Trophoblast cell (in vitro differentiated cells and primary cell): ENCODE results near the gene NOTCH3.

Experiments
- DNase-seq, 2 donors: peaks; one replicate each; pipeline ENCODE4 v3.0.0-alpha.2; 2016
- H2AFZ ChIP-seq: 2 replicates; pipeline ENCODE4 v1.6.1; 2013; ENCODE audit warnings: low read length, moderate library complexity, mild to moderate bottlenecking; ENCODE audit not compliant: insufficient read depth, poor library complexity
- H2AK5ac ChIP-seq: 2 replicates; pipeline ENCODE4 v1.6.1; 2013; ENCODE audit warnings: mild to moderate bottlenecking, low read length
- H2BK120ac ChIP-seq: 2 replicates; pipeline ENCODE4 v1.6.1; 2013; ENCODE audit warnings: low read length, mild to moderate bottlenecking, moderate library complexity; ENCODE audit not compliant: insufficient read depth, poor library complexity
- H2BK12ac ChIP-seq: 2 replicates; pipeline ENCODE4 v1.6.1; 2013; ENCODE audit warnings: mild to moderate bottlenecking, low read length, moderate library complexity
- H2BK5ac ChIP-seq: 2 replicates; pipeline ENCODE4 v1.6.1; 2013; ENCODE audit warnings: low read length, low read depth, moderate library complexity, mild to moderate bottlenecking; ENCODE audit not compliant: poor library complexity
- H3K14ac ChIP-seq: 2 replicates; pipeline ENCODE4 v1.6.1; 2013; ENCODE audit warnings: mild to moderate bottlenecking, low read length
- H3K18ac ChIP-seq: 2 replicates; pipeline ENCODE4 v1.6.1; 2013; ENCODE audit warnings: mild to moderate bottlenecking, low read length
- H3K23ac ChIP-seq: 2 replicates; pipeline ENCODE4 v1.6.1; 2013; ENCODE audit warnings: low read length
- H3K27ac ChIP-seq: 2 replicates; pipeline ENCODE4 v1.5.1; 2013; ENCODE audit warnings: low read depth, mild to moderate bottlenecking, inconsistent platforms, low read length, moderate library complexity
- H3K27me3 ChIP-seq: 2 replicates; pipeline ENCODE4 v1.6.1; 2013; ENCODE audit warnings: inconsistent platforms, mild to moderate bottlenecking, low read length, moderate library complexity; ENCODE audit not compliant: insufficient read depth
- H3K36me3 ChIP-seq, 2 experiments: 1 replicate in 1 of 2; 2 replicates in 1 of 2; pipeline ENCODE4 v1.6.1; 2013; ENCODE audit warnings: low read length in 2 of 2, mild to moderate bottlenecking in 2 of 2, moderate library complexity in 1 of 2; ENCODE audit not compliant: insufficient read depth in 2 of 2, control insufficient read depth in 1 of 2
- H3K4ac ChIP-seq: 2 replicates; pipeline ENCODE4 v1.6.1; 2013; ENCODE audit warnings: low read depth, mild to moderate bottlenecking, low read length, moderate library complexity
- H3K4me1 ChIP-seq, 2 experiments: 1 replicate in 1 of 2; 2 replicates in 1 of 2; pipeline ENCODE4 v1.6.1; 2013; ENCODE audit warnings: low read length in 2 of 2, mild to moderate bottlenecking in 2 of 2, moderate library complexity in 1 of 2; ENCODE audit not compliant: insufficient read depth in 2 of 2, control insufficient read depth in 1 of 2
- H3K4me2 ChIP-seq: 2 replicates; pipeline ENCODE4 v1.6.1; 2013; ENCODE audit warnings: inconsistent platforms, mild to moderate bottlenecking, low read length, moderate library complexity
- H3K4me3 ChIP-seq: 2 replicates; pipeline ENCODE4 v1.5.1; 2013; ENCODE audit warnings: mild to moderate bottlenecking, low read depth, low read length, inconsistent platforms
- H3K79me1 ChIP-seq: one replicate; pipeline ENCODE4 v1.6.1; 2013; ENCODE audit warnings: low read length
- H3K79me2 ChIP-seq: 2 replicates; pipeline ENCODE4 v1.6.1; 2013; ENCODE audit warnings: low read length, mild to moderate bottlenecking; ENCODE audit not compliant: control insufficient read depth, insufficient read depth, poor library complexity
- H3K9ac ChIP-seq: 2 replicates; pipeline ENCODE4 v1.6.1; 2013; ENCODE audit warnings: mild to moderate bottlenecking, low read length
- H3K9me3 ChIP-seq: 2 replicates; pipeline ENCODE4 v1.6.1; 2013; ENCODE audit warnings: low read depth, mild to moderate bottlenecking, control low read depth, inconsistent platforms, low read length; ENCODE audit not compliant: insufficient read depth
- H4K12ac ChIP-seq: 2 replicates; pipeline ENCODE4 v1.6.1; 2013; ENCODE audit warnings: low read depth, mild to moderate bottlenecking, low read length, moderate library complexity
- H4K8ac ChIP-seq: 2 replicates; pipeline ENCODE4 v1.6.1; 2013; ENCODE audit warnings: low read depth, mild to moderate bottlenecking, low read length, moderate library complexity
- H4K91ac ChIP-seq: one replicate; pipeline ENCODE4 v1.6.1; 2013; ENCODE audit warnings: low read depth, mild to moderate bottlenecking, low read length, moderate library complexity
- WGBS: extraction: QIAGEN DNeasy Blood & Tissue Kit; methylation state at CpG from one replicate; pipeline ENCODE4 v1.1.7; 2013; ENCODE audit warnings: missing lambda C conversion rate; ENCODE audit not compliant: insufficient read length, insufficient coverage; ENCODE audit errors: extremely low coverage; 5-methylcytosine and 5-hydroxymethylcytosine counted together

The NOTCH3 gene

DNA sequence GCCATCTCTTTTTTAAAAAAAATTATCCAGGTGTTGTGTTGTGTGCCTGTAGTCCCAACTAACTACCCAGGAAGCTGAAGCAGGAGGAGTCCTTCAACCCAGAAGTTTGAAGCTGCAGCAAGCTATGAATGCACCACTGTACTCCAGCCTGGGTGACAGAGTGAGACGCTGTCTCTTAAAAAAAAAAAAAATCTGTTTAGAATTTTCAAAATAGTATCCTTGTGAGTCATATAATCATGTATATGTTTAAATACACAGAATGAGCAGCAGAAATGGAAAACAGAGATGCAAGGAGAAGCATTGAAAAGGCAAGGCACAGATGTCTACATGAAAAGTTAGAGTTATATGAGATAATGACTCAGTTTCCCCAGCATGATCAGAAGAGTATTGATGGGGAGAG, 62.4 kb downstream of the NOTCH3 start:
- H3K4me1 ChIP-seq: peaks cover 5 to 7% of the 10 kb centered on the region in 2 experiments
- no peak overlapping the region for H3K4ac ChIP-seq
- H4K12ac ChIP-seq: no peak overlapping the region
- H3K14ac ChIP-seq: no peak overlapping the region
- no peak overlapping the region for H3K23ac ChIP-seq
- H3K27me3 ChIP-seq: no peaks in the 10 kb centered on the region
- no CpG with 5 or more reads among the region's 1 CpG for WGBS
- DNase-seq: peak in 1 of 2 donors; percentile 47
- peaks cover 4% of the 10 kb centered on the region for H3K79me1 ChIP-seq
- H2BK5ac ChIP-seq: no peak overlapping the region
- H3K79me2 ChIP-seq: no peaks in the 10 kb centered on the region
- peaks cover 5% of the 10 kb centered on the region for H3K9me3 ChIP-seq
- no peak overlapping the region for H2AFZ ChIP-seq
- H3K27ac ChIP-seq: no peak overlapping the region
- H3K18ac ChIP-seq: no peak overlapping the region
- H2BK120ac ChIP-seq: no peak overlapping the region
- H3K36me3 ChIP-seq: no peaks in the 10 kb centered on the region
- no peak overlapping the region for H4K91ac ChIP-seq
- H4K8ac ChIP-seq: no peak overlapping the region
- no peak overlapping the region for H3K4me2 ChIP-seq
- no peak overlapping the region for H2AK5ac ChIP-seq
- H3K9ac ChIP-seq: no peak overlapping the region
- no peak overlapping the region for H3K4me3 ChIP-seq
- H2BK12ac ChIP-seq: no peak overlapping the region

DNA sequence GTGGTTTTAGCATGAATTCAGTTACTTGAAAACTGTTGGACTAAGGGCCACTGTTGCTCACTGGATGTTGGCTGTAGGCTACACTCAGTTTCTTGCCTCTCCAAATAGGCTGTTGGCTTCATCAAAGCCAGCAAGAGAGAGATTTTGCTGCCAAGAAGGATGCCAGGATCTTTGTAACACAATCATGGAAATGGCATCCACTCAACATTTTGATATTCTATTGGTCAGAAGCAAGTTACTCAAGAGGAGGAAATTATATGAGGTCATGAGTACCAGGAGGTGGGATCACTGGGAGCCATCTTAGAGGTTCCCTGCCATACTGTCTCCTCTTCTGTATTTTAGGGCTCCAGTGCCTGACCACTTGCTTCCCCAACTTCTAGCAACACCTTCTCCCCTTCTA, 63.0 kb downstream of the NOTCH3 start:
- no peak overlapping the region for H2BK12ac ChIP-seq
- no peak overlapping the region for H2AK5ac ChIP-seq
- H3K79me2 ChIP-seq: no peaks in the 10 kb centered on the region
- no peak overlapping the region for H3K9ac ChIP-seq
- H4K12ac ChIP-seq: no peak overlapping the region
- H3K79me1 ChIP-seq: peaks cover 4% of the 10 kb centered on the region
- H2BK120ac ChIP-seq: no peak overlapping the region
- no peak overlapping the region for H3K18ac ChIP-seq
- H3K4me3 ChIP-seq: no peak overlapping the region
- H3K23ac ChIP-seq: no peak overlapping the region
- peak in 1 of 2 donors; percentile 66 for DNase-seq
- no peak overlapping the region for H4K91ac ChIP-seq
- H3K4ac ChIP-seq: no peak overlapping the region
- H4K8ac ChIP-seq: no peak overlapping the region
- no peak overlapping the region for H3K27ac ChIP-seq
- no peaks in the 10 kb centered on the region for H3K36me3 ChIP-seq
- no peak overlapping the region for H3K14ac ChIP-seq
- H3K9me3 ChIP-seq: peaks cover 5% of the 10 kb centered on the region
- H2BK5ac ChIP-seq: no peak overlapping the region
- H3K27me3 ChIP-seq: no peaks in the 10 kb centered on the region
- peaks cover 5 to 7% of the 10 kb centered on the region in 2 experiments for H3K4me1 ChIP-seq
- no peak overlapping the region for H3K4me2 ChIP-seq
- H2AFZ ChIP-seq: no peak overlapping the region

DNA sequence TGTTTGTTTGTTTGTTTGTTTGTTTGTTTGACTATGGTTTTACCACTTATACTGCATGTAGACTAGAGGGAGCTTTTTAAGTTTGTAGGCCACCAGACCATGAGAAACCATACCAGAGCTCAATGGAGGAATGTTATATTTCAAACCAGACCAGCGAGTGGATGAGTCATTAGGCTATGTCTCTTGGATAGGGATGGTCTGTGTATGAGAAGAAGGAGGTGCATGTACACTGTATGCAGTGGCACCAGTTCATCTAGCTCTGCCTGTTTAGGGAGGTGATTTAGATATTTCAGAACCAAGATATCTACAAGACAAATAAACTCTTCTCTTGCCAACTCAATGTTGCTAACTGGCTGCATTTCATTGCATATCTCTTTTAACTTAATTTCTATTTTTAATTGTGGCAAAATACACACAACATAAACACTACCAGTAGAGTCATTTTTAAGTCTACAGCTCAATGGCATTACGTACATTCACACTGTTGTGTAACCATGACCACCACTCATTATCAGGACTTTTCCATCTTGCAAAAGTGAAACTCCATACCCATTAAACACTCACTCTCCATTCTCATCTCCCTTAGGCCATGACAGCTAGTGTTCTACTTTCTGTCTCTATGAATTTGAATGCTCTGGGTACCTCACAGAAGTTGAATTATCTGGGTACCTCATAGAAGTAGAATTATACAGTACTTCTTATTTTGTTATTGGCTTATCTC, 64.4 kb downstream of the NOTCH3 start:
- Histone ChIP-seq H3K79me1 (peaks cover 4% of the 10 kb centered on the region), H2BK12ac (no peak overlapping the region), H3K4ac (no peak overlapping the region), H3K4me3 (no peak overlapping the region), H2BK120ac (no peak overlapping the region), H3K27me3 (no peaks in the 10 kb centered on the region), H3K4me2 (no peak overlapping the region), H3K23ac (no peak overlapping the region), H4K91ac (no peak overlapping the region), H3K18ac (no peak overlapping the region), H3K79me2 (no peaks in the 10 kb centered on the region), H3K4me1 (peaks cover 5 to 7% of the 10 kb centered on the region in 2 experiments), H2BK5ac (no peak overlapping the region), H2AFZ (no peak overlapping the region), H4K8ac (no peak overlapping the region), H3K14ac (no peak overlapping the region), H3K9me3 (peaks cover 5% of the 10 kb centered on the region), H3K9ac (no peak overlapping the region), H4K12ac (no peak overlapping the region), H3K27ac (peak overlapping the region; percentile 75), H3K36me3 (no peaks in the 10 kb centered on the region), H2AK5ac (no peak overlapping the region)
- DNase-seq: peak; percentile 81 to 93
- WGBS: no CpG with 5 or more reads among the region's 2 CpGs

DNA sequence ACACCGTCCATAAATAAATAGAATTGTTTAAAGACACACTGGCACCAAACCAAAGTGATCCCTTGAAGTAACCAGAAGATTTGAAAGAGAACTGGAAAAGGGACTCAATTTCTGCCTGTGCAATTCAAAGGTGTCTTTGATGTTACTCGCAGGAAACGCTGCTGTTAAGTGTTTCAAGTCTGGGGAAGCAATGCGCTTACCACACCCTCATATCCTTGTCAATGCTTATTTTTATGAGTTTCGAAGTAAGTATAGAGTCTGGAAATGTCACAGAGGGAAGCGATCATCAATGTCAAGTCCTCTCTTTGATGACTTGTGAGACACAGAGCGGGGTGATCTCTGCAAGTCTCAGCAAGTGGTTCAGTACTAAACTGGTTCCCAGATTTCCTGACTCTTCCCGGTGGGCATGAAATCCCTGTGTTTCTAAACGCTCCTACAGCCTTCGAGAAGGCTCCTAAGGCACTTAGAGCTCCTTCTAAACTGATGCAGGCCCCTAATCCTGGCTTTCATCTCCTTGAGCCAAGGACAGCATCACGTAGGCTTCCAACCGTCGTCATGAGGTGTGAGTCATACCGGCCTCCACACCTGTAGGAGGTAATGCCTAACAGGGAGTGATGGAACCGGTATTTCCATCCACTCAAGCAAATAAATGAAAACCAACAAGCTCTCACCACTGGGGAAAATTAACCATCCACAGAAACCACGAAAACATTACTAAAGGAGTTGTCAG, 70.8 kb downstream of the NOTCH3 start:
- Histone ChIP-seq H3K79me1 (peaks cover 5% of the 10 kb centered on the region), H2BK5ac (no peak overlapping the region), H4K12ac (no peak overlapping the region), H3K14ac (no peak overlapping the region), H3K4ac (no peak overlapping the region), H3K4me1 (peaks cover 0 to 5% of the 10 kb centered on the region in 2 experiments), H3K18ac (no peak overlapping the region), H3K79me2 (peaks cover 2% of the 10 kb centered on the region), H2AK5ac (no peak overlapping the region), H3K27ac (no peak overlapping the region), H3K9ac (no peak overlapping the region), H3K4me3 (no peak overlapping the region), H2BK120ac (no peak overlapping the region), H3K36me3 (no peaks in the 10 kb centered on the region), H3K4me2 (no peak overlapping the region), H2BK12ac (no peak overlapping the region), H3K23ac (no peak overlapping the region), H4K8ac (no peak overlapping the region), H3K9me3 (peaks cover 3% of the 10 kb centered on the region), H2AFZ (no peak overlapping the region), H3K27me3 (no peaks in the 10 kb centered on the region), H4K91ac (no peak overlapping the region)
- peak; percentile 92 to 95 for DNase-seq
- no CpG with 5 or more reads among the region's 16 CpGs for WGBS
